Measurements from ENCODE around the gene BRD4.
A peak's percentile ranks its signal among the peaks of the same experiment; 100 is the strongest.

BRD4 gene

GRCh38 chr19:15297416-15298224 is 34.7 kb downstream of the BRD4 start:
- no peak overlapping the region for H3K4me3 ChIP-seq (ENCODE audit: low read length)
- DNase-seq (ENCODE audit: low read depth): peak; percentile 78
- peak; percentile 35 for TF ChIP-seq CTCF (IDR thresholded peaks at IDR 0.05; ENCODE audit: insufficient read depth, low read depth, low read length, missing control alignments)

- TF ChIP-seq CTCF (IDR thresholded peaks at IDR 0.05; ENCODE audit: insufficient read depth, low read depth, low read length, missing control alignments): no peak
- H3K4me3 ChIP-seq (ENCODE audit: low read length): no peak overlapping the region
- no peak for DNase-seq (ENCODE audit: low read depth)
Observed at GRCh38 chr19:15296841-15297415, 35.4 kb downstream of the BRD4 start.

GRCh38 chr19:15296353-15296752 is 36.0 kb downstream of the BRD4 start:
- no peak for DNase-seq (ENCODE audit: low read depth)

GRCh38 chr19:15294561-15294990 is 37.8 kb downstream of the BRD4 start:
- DNase-seq (ENCODE audit: low read depth): no peak
- no peak overlapping the region for H3K4me3 ChIP-seq (ENCODE audit: low read length)

More at GRCh38 chr19:15296353-15296752, 36.0 kb downstream of the BRD4 start:
- H3K4me3 ChIP-seq (ENCODE audit: low read length): no peak overlapping the region
- no peak for TF ChIP-seq CTCF (IDR thresholded peaks at IDR 0.05; ENCODE audit: insufficient read depth, low read depth, low read length, missing control alignments)

GRCh38 chr19:15293781-15294491 is 38.4 kb downstream of the BRD4 start:
- TF ChIP-seq CTCF (IDR thresholded peaks at IDR 0.05; ENCODE audit: insufficient read depth, low read depth, low read length, missing control alignments): no peak
- no peak for DNase-seq (ENCODE audit: low read depth)

More at GRCh38 chr19:15294561-15294990, 37.8 kb downstream of the BRD4 start:
- no peak for TF ChIP-seq CTCF (IDR thresholded peaks at IDR 0.05; ENCODE audit: insufficient read depth, low read depth, low read length, missing control alignments)

GRCh38 chr19:15292847-15293582 is 39.3 kb downstream of the BRD4 start:
- no peak for DNase-seq (ENCODE audit: low read depth)
- no peak for TF ChIP-seq CTCF (IDR thresholded peaks at IDR 0.05; ENCODE audit: insufficient read depth, low read depth, low read length, missing control alignments)
- H3K4me3 ChIP-seq (ENCODE audit: low read length): no peak overlapping the region

More at GRCh38 chr19:15293781-15294491, 38.4 kb downstream of the BRD4 start:
- no peak overlapping the region for H3K4me3 ChIP-seq (ENCODE audit: low read length)

Measured in epithelial cell of esophagus (primary cell).